ENCODE data around the gene ATP8B1.

ATP8B1 gene

DNA sequence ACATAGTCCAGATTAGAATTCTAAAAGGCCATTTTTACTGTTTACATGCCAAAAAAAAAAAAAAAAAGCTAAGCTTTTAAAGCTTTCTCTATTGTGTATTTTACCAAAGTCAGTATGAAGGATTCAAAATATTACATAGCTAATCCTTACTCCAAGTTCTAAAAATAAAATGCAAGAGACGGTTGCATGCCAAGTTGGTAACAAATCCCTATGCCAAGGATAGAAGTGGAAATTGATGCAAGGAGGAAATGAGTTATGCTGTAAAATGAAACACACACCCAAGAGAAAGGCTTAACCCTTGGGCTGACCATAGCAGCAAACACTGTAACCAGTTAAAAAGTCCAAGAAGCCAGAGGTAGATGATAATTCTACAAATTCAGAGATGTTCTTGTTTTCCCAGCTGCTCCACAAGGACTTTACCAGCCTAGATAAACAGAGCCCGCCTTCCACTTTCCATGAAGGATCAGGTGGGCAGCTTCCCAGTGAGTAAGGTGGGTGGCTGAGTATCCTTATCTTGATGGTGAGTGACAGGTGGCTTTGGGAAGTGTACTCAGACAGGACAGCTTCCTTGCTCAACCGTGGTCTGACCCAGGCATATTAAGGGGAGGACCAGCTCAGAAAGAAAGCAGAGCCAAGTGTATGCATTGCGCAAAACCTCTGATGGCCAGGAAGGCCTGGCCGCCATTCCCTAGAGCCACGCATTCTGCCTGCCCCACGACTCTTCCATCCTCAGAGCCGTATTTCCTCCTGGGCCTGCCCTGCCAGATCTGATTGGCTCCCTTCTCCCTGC lies 34.4 kb downstream of the ATP8B1 start:
- TF ChIP-seq, protein P1, sequence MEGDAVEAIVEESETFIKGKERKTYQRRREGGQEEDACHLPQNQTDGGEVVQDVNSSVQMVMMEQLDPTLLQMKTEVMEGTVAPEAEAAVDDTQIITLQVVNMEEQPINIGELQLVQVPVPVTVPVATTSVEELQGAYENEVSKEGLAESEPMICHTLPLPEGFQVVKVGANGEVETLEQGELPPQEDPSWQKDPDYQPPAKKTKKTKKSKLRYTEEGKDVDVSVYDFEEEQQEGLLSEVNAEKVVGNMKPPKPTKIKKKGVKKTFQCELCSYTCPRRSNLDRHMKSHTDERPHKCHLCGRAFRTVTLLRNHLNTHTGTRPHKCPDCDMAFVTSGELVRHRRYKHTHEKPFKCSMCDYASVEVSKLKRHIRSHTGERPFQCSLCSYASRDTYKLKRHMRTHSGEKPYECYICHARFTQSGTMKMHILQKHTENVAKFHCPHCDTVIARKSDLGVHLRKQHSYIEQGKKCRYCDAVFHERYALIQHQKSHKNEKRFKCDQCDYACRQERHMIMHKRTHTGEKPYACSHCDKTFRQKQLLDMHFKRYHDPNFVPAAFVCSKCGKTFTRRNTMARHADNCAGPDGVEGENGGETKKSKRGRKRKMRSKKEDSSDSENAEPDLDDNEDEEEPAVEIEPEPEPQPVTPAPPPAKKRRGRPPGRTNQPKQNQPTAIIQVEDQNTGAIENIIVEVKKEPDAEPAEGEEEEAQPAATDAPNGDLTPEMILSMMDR (IDR thresholded peaks at IDR 0.05; ENCODE audit: low read depth, low read length) = no peak
- TF ChIP-seq MYC (IDR thresholded peaks at IDR 0.05; ENCODE audit: low read depth, low read length) (no peak), POLR2A (IDR thresholded peaks at IDR 0.05; ENCODE audit: extremely low read depth, insufficient read length) (no peak)
- TF ChIP-seq, protein P2, sequence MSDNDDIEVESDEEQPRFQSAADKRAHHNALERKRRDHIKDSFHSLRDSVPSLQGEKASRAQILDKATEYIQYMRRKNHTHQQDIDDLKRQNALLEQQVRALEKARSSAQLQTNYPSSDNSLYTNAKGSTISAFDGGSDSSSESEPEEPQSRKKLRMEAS (IDR thresholded peaks at IDR 0.05; ENCODE audit: low read depth, low read length) = no peak
- H3K4me3 ChIP-seq (ENCODE audit: low read depth, low read length) = no peak overlapping the region
- DNase-seq (ENCODE audit: low read depth) = no peak

DNA sequence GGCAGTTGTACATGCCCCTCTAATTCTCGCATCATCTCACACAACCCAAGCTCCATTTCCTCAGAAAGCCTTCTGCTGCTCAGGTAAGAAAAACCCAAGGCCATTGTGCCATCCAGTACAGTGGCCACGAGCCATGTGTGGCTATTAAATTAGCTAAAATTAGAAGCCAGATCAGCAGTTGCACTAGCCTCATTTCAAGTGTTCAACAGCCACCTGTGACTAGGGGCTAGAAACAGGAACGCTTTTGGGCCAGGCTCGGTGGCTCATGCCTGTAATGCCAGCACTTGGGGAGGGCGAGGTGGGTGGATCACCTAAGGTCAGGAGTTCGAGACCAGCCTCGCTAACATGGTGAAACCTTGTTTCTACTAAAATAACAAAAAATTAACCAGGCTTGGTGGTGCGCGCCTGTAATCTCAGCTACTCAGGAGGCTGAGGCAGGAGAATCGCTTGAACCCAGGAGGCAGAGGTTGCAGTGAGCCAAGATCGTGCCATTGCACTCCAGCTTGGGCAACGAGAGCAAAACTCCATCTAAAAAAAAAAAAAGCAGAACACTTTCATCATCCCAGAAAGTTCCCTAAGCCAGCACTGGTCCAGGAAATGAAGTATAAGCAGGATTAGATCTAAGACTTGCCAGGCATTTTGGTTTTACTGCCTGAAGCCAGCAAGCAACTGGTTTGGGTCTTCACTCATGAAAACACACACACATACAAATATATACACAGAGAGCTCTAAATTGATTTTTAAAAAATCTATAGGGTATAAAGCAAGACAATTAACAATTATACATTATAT lies 35.7 kb downstream of the ATP8B1 start:
- no peak for DNase-seq (ENCODE audit: low read depth)
- H3K4me3 ChIP-seq (ENCODE audit: low read depth, low read length) = no peak overlapping the region
- TF ChIP-seq POLR2A (IDR thresholded peaks at IDR 0.05; ENCODE audit: extremely low read depth, insufficient read length) = no peak
- TF ChIP-seq MYC (IDR thresholded peaks at IDR 0.05; ENCODE audit: low read depth, low read length) = no peak
- TF ChIP-seq, protein P2 (IDR thresholded peaks at IDR 0.05; ENCODE audit: low read depth, low read length) = no peak
- TF ChIP-seq, protein P1 (IDR thresholded peaks at IDR 0.05; ENCODE audit: low read depth, low read length) = no peak

DNA sequence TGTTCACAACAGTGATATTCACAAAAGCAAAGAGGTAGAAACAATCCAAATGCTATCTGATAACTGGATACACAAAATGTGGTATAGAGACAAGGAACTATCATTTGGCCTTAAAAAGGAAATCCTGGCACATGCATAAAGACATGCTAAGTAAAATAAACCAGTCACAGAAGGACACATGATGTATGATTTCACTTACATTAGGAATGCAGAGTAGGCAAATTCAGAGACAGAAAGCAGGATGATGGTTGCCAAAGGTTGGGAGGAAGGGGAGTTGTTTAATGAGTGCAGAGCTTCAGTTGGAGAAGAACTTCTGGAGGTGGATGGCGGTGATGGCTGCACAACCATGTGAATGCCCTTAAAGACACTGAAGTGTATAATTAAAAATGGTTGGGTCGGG lies 38.1 kb downstream of the ATP8B1 start:
- H3K4me3 ChIP-seq (ENCODE audit: low read depth, low read length) = no peak overlapping the region
- DNase-seq (ENCODE audit: low read depth) = no peak
- TF ChIP-seq, protein P1 (IDR thresholded peaks at IDR 0.05; ENCODE audit: low read depth, low read length) = no peak
- TF ChIP-seq MYC (IDR thresholded peaks at IDR 0.05; ENCODE audit: low read depth, low read length) (no peak), POLR2A (IDR thresholded peaks at IDR 0.05; ENCODE audit: extremely low read depth, insufficient read length) (no peak)
- TF ChIP-seq, protein P2 (IDR thresholded peaks at IDR 0.05; ENCODE audit: low read depth, low read length) = no peak

DNA sequence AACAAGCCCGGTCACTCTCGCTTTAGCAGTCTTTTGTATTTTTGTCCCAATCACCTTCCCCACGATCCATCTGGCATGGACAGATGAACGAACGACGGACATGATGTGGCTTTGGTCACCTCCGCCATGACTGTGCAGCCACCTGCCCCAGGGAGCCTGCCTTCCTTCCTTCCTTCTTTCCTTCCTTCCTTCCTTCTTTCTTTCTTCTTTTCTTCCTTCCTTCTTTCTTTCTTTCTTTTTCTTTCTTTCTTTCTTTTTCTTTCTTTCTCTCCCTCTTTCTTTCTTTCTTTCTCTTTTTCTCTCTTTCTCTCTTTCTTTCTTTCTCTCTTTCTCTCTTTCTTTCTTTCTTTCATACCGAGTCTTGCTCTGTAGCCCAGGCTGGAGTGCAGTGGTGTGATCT lies 39.0 kb downstream of the ATP8B1 start:
- DNase-seq (ENCODE audit: low read depth) = no peak
- TF ChIP-seq, protein P2 (IDR thresholded peaks at IDR 0.05; ENCODE audit: low read depth, low read length) = no peak
- TF ChIP-seq, protein P1 (IDR thresholded peaks at IDR 0.05; ENCODE audit: low read depth, low read length) = no peak
- TF ChIP-seq MYC (IDR thresholded peaks at IDR 0.05; ENCODE audit: low read depth, low read length) (no peak), POLR2A (IDR thresholded peaks at IDR 0.05; ENCODE audit: extremely low read depth, insufficient read length) (no peak)
- no peak overlapping the region for H3K4me3 ChIP-seq (ENCODE audit: low read depth, low read length)

DNA sequence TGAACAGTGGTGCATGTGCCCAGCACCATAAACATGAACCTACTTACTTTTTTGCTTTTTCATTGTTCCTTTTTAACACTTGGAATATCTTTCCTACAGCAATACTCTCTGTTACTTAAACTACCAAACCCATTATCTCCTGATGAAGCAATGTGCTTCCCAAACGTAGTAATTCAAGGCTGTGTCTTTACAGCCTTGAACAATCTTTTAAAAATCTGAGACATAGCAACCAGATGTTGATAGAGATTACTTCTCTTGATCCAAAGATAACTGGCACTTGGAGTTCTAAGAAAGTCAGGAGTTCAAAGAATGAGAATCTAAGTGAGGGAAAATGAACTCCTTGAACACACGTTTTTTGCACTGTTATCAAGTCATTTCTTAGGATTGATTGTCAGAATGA lies 40.4 kb downstream of the ATP8B1 start:
- H3K4me3 ChIP-seq (ENCODE audit: low read depth, low read length) = no peak overlapping the region
- DNase-seq (ENCODE audit: low read depth) = no peak
- TF ChIP-seq POLR2A (IDR thresholded peaks at IDR 0.05; ENCODE audit: extremely low read depth, insufficient read length) (no peak), MYC (IDR thresholded peaks at IDR 0.05; ENCODE audit: low read depth, low read length) (no peak)
- TF ChIP-seq, protein P2 (IDR thresholded peaks at IDR 0.05; ENCODE audit: low read depth, low read length) = no peak
- TF ChIP-seq, protein P1 (IDR thresholded peaks at IDR 0.05; ENCODE audit: low read depth, low read length) = no peak

All from NB4 (cell line).